ENCODE data around the gene CD93. TPM values are rescaled to one million over a fixed set of nuclear protein-coding genes. Genes with fewer than 3 reads are reported as not detected.

The CD93 gene
- total RNA-seq, 4 donors from 2014 or later: 24.5 to 80.7 (median 66.0) TPM

- no peaks in the 10 kb centered on the region for H3K9me3 ChIP-seq
- no peak for DNase-seq (ENCODE audit: extremely low spot score)
- H3K4me3 ChIP-seq: no peak overlapping the region
- no peak overlapping the region for H3K27ac ChIP-seq (replicated peaks in 1 of 4)
- intact Hi-C loops (cut with DNase I): no loop called here
- peaks cover 0 to 82% (median 6%) of the 10 kb centered on the region in 4 donors for H3K27me3 ChIP-seq
- H3K36me3 ChIP-seq: no peaks in the 10 kb centered on the region
- TF ChIP-seq EP300 (IDR thresholded peaks at IDR 0.05) (no peak), POLR2AphosphoS5 (IDR thresholded peaks at IDR 0.05) (no peak), CTCF (IDR thresholded peaks at IDR 0.05) (no peak), POLR2A (IDR thresholded peaks at IDR 0.05; ENCODE audit: low read depth) (no peak)
- 55% methylated on average over 2 of the region's 3 CpGs for WGBS
- peaks cover 0 to 18% (median 12%) of the 10 kb centered on the region in 4 donors for H3K4me1 ChIP-seq
These were observed 49.1 kb downstream of the CD93 start for GRCh38 chr20:23037017-23037481.

- Histone ChIP-seq H3K9me3 (no peaks in the 10 kb centered on the region), H3K4me1 (peaks cover 0 to 18% (median 12%) of the 10 kb centered on the region in 4 donors), H3K27ac (replicated peaks in 1 of 4) (no peak overlapping the region), H3K4me3 (no peak overlapping the region), H3K36me3 (no peaks in the 10 kb centered on the region), H3K27me3 (peaks cover 0 to 75% (median 6%) of the 10 kb centered on the region in 4 donors)
- intact Hi-C loops (cut with DNase I): no loop called here
- DNase-seq (ENCODE audit: extremely low spot score): no peak
- no peak for TF ChIP-seq POLR2A (IDR thresholded peaks at IDR 0.05; ENCODE audit: low read depth)
- no peak for TF ChIP-seq POLR2AphosphoS5 (IDR thresholded peaks at IDR 0.05)
- no peak for TF ChIP-seq EP300 (IDR thresholded peaks at IDR 0.05)
- TF ChIP-seq CTCF (IDR thresholded peaks at IDR 0.05): no peak
- 93% methylated on average over 10 of the region's 11 CpGs for WGBS
These were observed 49.8 kb downstream of the CD93 start for GRCh38 chr20:23036371-23036770.

- intact Hi-C loops (cut with DNase I): no loop called here
These were observed 50.4 kb downstream of the CD93 start for GRCh38 chr20:23035731-23036130.

GRCh38 chr20:23034721-23035671, 51.1 kb downstream of the CD93 start, which contains the start of gene SSTR4:
Gene SSTR4, plus strand, starts transcription at chr20:23035312. Its CDS starts 172 bp downstream, at chr20:23035484.
- DNase-seq (ENCODE audit: extremely low spot score): no peak
- intact Hi-C loops (cut with DNase I): no loop called here
- Histone ChIP-seq H3K27ac (replicated peaks in 1 of 4) (no peak within 1 kb of the TSS), H3K4me3 (peak within 1 kb of the TSS; percentile 14 to 36 (median 26)), H3K9me3 (no peaks in the 10 kb centered on the region), H3K4me1 (peaks cover 0 to 16% (median 11%) of the 10 kb centered on the region in 4 donors), H3K27me3 (peaks cover 0 to 61% (median 6%) of the 10 kb centered on the region in 4 donors), H3K36me3 (no peaks in the 10 kb centered on the region)
- no peak for TF ChIP-seq EP300 (IDR thresholded peaks at IDR 0.05)
- WGBS: 36% methylated on average over 28 of the region's 83 CpGs

More at GRCh38 chr20:23035731-23036130, 50.4 kb downstream of the CD93 start:
- no peaks in the 10 kb centered on the region for H3K36me3 ChIP-seq
- peak overlapping the region in 1 of 4 donors; percentile 36 for H3K4me3 ChIP-seq
- H3K4me1 ChIP-seq: peaks cover 0 to 18% (median 12%) of the 10 kb centered on the region in 4 donors
- TF ChIP-seq CTCF (IDR thresholded peaks at IDR 0.05) (no peak), POLR2A (IDR thresholded peaks at IDR 0.05; ENCODE audit: low read depth) (no peak), POLR2AphosphoS5 (IDR thresholded peaks at IDR 0.05) (no peak), EP300 (IDR thresholded peaks at IDR 0.05) (no peak)
- no peaks in the 10 kb centered on the region for H3K9me3 ChIP-seq
- peaks cover 0 to 69% (median 6%) of the 10 kb centered on the region in 4 donors for H3K27me3 ChIP-seq
- no peak for DNase-seq (ENCODE audit: extremely low spot score)
- no peak overlapping the region for H3K27ac ChIP-seq (replicated peaks in 1 of 4)
- WGBS: 90% methylated on average over 36 of the region's 41 CpGs

- no peaks in the 10 kb centered on the region for H3K36me3 ChIP-seq
- peaks cover 0 to 59% (median 6%) of the 10 kb centered on the region in 4 donors for H3K27me3 ChIP-seq
- H3K9me3 ChIP-seq: no peaks in the 10 kb centered on the region
- H3K4me3 ChIP-seq: no peak overlapping the region
- intact Hi-C loops (cut with DNase I): no loop called here
- no peak for DNase-seq (ENCODE audit: extremely low spot score)
- WGBS: no CpG with 5 or more reads among the region's 4 CpGs
- TF ChIP-seq POLR2AphosphoS5 (IDR thresholded peaks at IDR 0.05) (no peak), POLR2A (IDR thresholded peaks at IDR 0.05; ENCODE audit: low read depth) (no peak), CTCF (IDR thresholded peaks at IDR 0.05) (no peak), EP300 (IDR thresholded peaks at IDR 0.05) (no peak)
- no peak overlapping the region for H3K27ac ChIP-seq (replicated peaks in 1 of 4)
- H3K4me1 ChIP-seq: peaks cover 0 to 10% (median 7%) of the 10 kb centered on the region in 4 donors
These were observed 52.2 kb downstream of the CD93 start for GRCh38 chr20:23033918-23034317.

Measured in esophagus muscularis mucosa (tissue), 4 donors.